MM.1S (cell line): ENCODE results near the gene DPP6.

Experiments
- DNase-seq: peaks from one replicate; pipeline ENCODE4 v3.0.0-alpha.2; 2015
- H2AFZ ChIP-seq: fragments of 300-600 bp; sonication (generic); 2 replicates; pipeline ENCODE4 v1.6.0; 2016; ENCODE audit warnings: antibody characterized with exemption, low read length
- H3F3A ChIP-seq: fragments of 300-600 bp; sonication (generic); 2 replicates; pipeline ENCODE4 v1.6.1; 2016; ENCODE audit warnings: mild to moderate bottlenecking, antibody characterized with exemption, low read length, moderate library complexity, mixed read lengths; ENCODE audit not compliant: insufficient read depth
- H3K27ac ChIP-seq: fragments of 300-600 bp; sonication (generic); 2 replicates; pipeline ENCODE4 v1.5.1; 2016; ENCODE audit warnings: mild to moderate bottlenecking, low read length
- H3K27me3 ChIP-seq: fragments of 300-600 bp; sonication (generic); replicated peaks from 2 replicates; pipeline ENCODE4 v1.6.0; 2016; ENCODE audit warnings: low read length; ENCODE audit not compliant: insufficient read depth
- H3K36me3 ChIP-seq: fragments of 300-600 bp; sonication (generic); replicated peaks from 2 replicates; pipeline ENCODE4 v1.6.1; 2016; ENCODE audit warnings: mild to moderate bottlenecking, low read length, mixed read lengths; ENCODE audit not compliant: insufficient read depth
- H3K4me1 ChIP-seq: fragments of 300-600 bp; sonication (generic); 2 replicates; pipeline ENCODE4 v1.6.1; 2016; ENCODE audit warnings: low read length, mixed read lengths
- H3K4me2 ChIP-seq: fragments of 300-600 bp; sonication (generic); 2 replicates; pipeline ENCODE4 v1.6.0; 2016; ENCODE audit warnings: low read depth, low read length
- H3K4me3 ChIP-seq: fragments of 300-600 bp; sonication (generic); 2 replicates; pipeline ENCODE4 v1.5.1; 2016; ENCODE audit warnings: low read length, mixed read lengths
- H3K79me2 ChIP-seq: fragments of 300-600 bp; sonication (generic); 2 replicates; pipeline ENCODE4 v1.6.1; 2016; ENCODE audit warnings: mixed run types, low read length, mixed read lengths
- H3K9ac ChIP-seq: fragments of 300-600 bp; sonication (generic); 2 replicates; pipeline ENCODE4 v1.6.1; 2016; ENCODE audit warnings: low read length, mixed read lengths
- H3K9me2 ChIP-seq: fragments of 300-600 bp; sonication (generic); replicated peaks from 2 replicates; pipeline ENCODE4 v1.6.1; 2016; ENCODE audit warnings: mild to moderate bottlenecking, low read length, mixed read lengths; ENCODE audit not compliant: insufficient read depth
- H3K9me3 ChIP-seq: fragments of 300-600 bp; sonication (generic); replicated peaks from 2 replicates; pipeline ENCODE4 v1.6.1; 2016; ENCODE audit warnings: mild to moderate bottlenecking, low read length, mixed read lengths; ENCODE audit not compliant: insufficient read depth
- H4K20me1 ChIP-seq: fragments of 300-600 bp; sonication (generic); 2 replicates; pipeline ENCODE4 v1.6.1; 2016; ENCODE audit warnings: mild to moderate bottlenecking, low read length, moderate library complexity, mixed read lengths; ENCODE audit not compliant: insufficient read depth
- EZH2 ChIP-seq: fragments of 300-600 bp; sonication (generic); optimal IDR thresholded peaks from 2 replicates; pipeline ENCODE3; 2017; ENCODE audit warnings: low read depth, mild to moderate bottlenecking, antibody characterized with exemption, low read length, mixed read lengths
- EZH2phosphoT487 ChIP-seq: fragments of 300-600 bp; sonication (generic); IDR thresholded peaks from 2 replicates; pipeline ENCODE4 v1.6.1; 2018; ENCODE audit warnings: antibody characterized with exemption, low read length
- TF ChIP-seq, protein P1 (sequence below): fragments of 300-600 bp; sonication (generic); IDR thresholded peaks from 2 replicates; pipeline ENCODE4 v1.5.1; 2016; ENCODE audit warnings: antibody characterized with exemption, low read length, mixed read lengths

DPP6 gene

DNA sequence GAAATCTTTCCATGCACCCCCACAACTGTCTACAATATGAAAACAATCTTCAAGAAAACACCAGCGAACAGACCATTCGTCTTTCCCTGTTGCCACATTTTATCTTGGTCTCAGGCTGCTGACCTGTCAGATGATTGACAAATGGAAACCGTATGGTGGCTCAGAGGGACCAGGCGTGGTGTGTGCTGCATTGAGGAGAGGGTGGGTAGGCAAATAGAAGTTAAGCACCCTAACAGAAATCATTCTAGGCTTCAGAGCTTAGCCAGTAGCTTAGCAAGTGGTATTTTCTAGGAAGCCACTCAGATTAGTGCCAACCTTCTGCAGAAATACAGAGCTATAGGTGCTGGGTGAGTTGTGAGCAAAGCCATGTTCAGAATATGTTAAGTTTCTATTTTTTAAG lies 114.9 kb downstream of the DPP6 start:
- H2AFZ ChIP-seq = no peak overlapping the region
- H3K9ac ChIP-seq = no peak overlapping the region
- H3K27ac ChIP-seq = no peak overlapping the region
- no peaks in the 10 kb centered on the region for H3K27me3 ChIP-seq
- no peaks in the 10 kb centered on the region for H3K36me3 ChIP-seq
- DNase-seq = no peak
- no peaks in the 10 kb centered on the region for H3K9me3 ChIP-seq
- no peaks in the 10 kb centered on the region for H4K20me1 ChIP-seq
- TF ChIP-seq EZH2 (no peak), EZH2phosphoT487 (no peak)
- TF ChIP-seq, protein P1, sequence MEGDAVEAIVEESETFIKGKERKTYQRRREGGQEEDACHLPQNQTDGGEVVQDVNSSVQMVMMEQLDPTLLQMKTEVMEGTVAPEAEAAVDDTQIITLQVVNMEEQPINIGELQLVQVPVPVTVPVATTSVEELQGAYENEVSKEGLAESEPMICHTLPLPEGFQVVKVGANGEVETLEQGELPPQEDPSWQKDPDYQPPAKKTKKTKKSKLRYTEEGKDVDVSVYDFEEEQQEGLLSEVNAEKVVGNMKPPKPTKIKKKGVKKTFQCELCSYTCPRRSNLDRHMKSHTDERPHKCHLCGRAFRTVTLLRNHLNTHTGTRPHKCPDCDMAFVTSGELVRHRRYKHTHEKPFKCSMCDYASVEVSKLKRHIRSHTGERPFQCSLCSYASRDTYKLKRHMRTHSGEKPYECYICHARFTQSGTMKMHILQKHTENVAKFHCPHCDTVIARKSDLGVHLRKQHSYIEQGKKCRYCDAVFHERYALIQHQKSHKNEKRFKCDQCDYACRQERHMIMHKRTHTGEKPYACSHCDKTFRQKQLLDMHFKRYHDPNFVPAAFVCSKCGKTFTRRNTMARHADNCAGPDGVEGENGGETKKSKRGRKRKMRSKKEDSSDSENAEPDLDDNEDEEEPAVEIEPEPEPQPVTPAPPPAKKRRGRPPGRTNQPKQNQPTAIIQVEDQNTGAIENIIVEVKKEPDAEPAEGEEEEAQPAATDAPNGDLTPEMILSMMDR = no peak
- H3K79me2 ChIP-seq = no peaks in the 10 kb centered on the region
- no peaks in the 10 kb centered on the region for H3F3A ChIP-seq
- H3K4me1 ChIP-seq = no peaks in the 10 kb centered on the region
- no peak overlapping the region for H3K4me3 ChIP-seq
- no peaks in the 10 kb centered on the region for H3K9me2 ChIP-seq
- no peak overlapping the region for H3K4me2 ChIP-seq

DNA sequence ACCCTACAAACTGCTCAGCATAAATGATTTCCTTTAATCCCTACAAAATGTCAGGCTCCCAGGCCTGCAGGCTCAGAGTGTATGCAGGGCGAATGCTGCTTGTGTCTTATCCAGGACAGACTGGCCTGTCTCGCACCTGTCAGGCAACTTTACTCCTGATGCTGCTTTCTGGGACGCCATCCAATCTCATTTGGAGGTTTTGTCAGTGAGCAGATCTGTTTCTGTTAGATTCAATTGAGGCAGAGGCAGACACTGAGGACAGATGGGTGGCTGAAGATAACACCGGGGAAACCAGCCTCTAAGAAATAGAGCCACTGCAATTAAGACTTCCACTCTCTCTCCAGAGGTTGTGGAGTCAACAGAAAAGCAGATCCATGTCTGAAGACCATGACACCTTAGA lies 115.6 kb downstream of the DPP6 start:
- H3K27ac ChIP-seq = no peak overlapping the region
- no peak for TF ChIP-seq EZH2phosphoT487
- TF ChIP-seq EZH2 = no peak
- TF ChIP-seq, protein P1 = no peak
- DNase-seq = no peak

DNA sequence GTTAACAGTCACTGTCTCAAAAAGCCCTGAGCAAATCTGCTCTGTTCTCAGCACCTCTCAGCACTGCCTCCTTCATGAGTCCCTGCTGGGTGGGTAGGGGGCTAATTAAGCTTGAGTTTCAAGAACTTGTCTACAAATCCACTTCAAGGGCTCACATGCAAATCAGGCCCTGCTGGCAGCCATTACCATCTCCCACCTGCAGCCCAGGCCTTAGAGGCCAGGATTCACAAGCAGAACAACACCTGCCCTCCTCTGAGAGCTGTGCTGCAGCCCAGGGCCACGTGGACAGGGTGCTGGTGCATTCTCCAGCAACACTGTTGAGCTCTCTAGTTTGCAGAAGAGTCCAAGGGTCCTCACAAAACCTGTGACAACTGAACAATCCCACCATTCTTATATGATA lies 119.2 kb downstream of the DPP6 start:
- Histone ChIP-seq H3K4me2 (no peak overlapping the region), H3K9me3 (no peaks in the 10 kb centered on the region), H4K20me1 (no peaks in the 10 kb centered on the region), H3K4me1 (no peaks in the 10 kb centered on the region), H3K36me3 (no peaks in the 10 kb centered on the region), H3K9me2 (no peaks in the 10 kb centered on the region), H3K4me3 (no peak overlapping the region), H3K9ac (no peak overlapping the region), H3K79me2 (no peaks in the 10 kb centered on the region), H3K27ac (no peak overlapping the region), H3K27me3 (no peaks in the 10 kb centered on the region), H2AFZ (no peak overlapping the region), H3F3A (no peaks in the 10 kb centered on the region)
- no peak for DNase-seq
- TF ChIP-seq EZH2phosphoT487 (no peak), EZH2 (no peak)
- TF ChIP-seq, protein P1 = no peak

More for the DNA sequence above, 115.6 kb downstream of the DPP6 start:
- H3K9me2 ChIP-seq = no peaks in the 10 kb centered on the region
- no peaks in the 10 kb centered on the region for H3K4me1 ChIP-seq
- no peaks in the 10 kb centered on the region for H3K27me3 ChIP-seq
- H4K20me1 ChIP-seq = no peaks in the 10 kb centered on the region
- no peaks in the 10 kb centered on the region for H3K9me3 ChIP-seq
- H3K79me2 ChIP-seq = no peaks in the 10 kb centered on the region
- no peaks in the 10 kb centered on the region for H3K36me3 ChIP-seq
- no peaks in the 10 kb centered on the region for H3F3A ChIP-seq
- no peak overlapping the region for H2AFZ ChIP-seq
- no peak overlapping the region for H3K9ac ChIP-seq
- no peak overlapping the region for H3K4me3 ChIP-seq
- H3K4me2 ChIP-seq = no peak overlapping the region
